Aorta (tissue), 5 donors: ENCODE measurements around the gene SRRM2. TPM values are rescaled to one million over a fixed set of nuclear protein-coding genes. Genes with fewer than 3 reads are reported as not detected.
A peak's percentile ranks its signal among the peaks of the same experiment; 100 is the strongest.

ENCODE experiments used
- ATAC-seq: fragments of 200-7000 bp; cut with Tn5 transposase; one replicate; pipeline ENCODE4 v1.9.1; 2022; ENCODE audit warnings: moderate library complexity; ENCODE audit not compliant: low FRiP score
- DNase-seq, 2 donors: peaks; one replicate each; pipeline ENCODE4 v3.0.0-alpha.2; 2020
- H3K27ac ChIP-seq, 2 donors: one replicate each; pipeline ENCODE4 v1.5.1; 2013; ENCODE audit warnings: low read length in 2 of 2, mild to moderate bottlenecking in 2 of 2, moderate library complexity in 2 of 2, control low read depth in 1 of 2, inconsistent platforms in 1 of 2, low read depth in 1 of 2
- H3K27me3 ChIP-seq, 2 donors: one replicate each; pipeline ENCODE4 v1.6.1; 2013; ENCODE audit warnings: control low read depth in 1 of 2, low read length in 1 of 2, mild to moderate bottlenecking in 1 of 2, moderate library complexity in 1 of 2; ENCODE audit not compliant: insufficient read depth in 2 of 2, control insufficient read depth in 1 of 2
- H3K36me3 ChIP-seq, 2 donors: one replicate each; pipeline ENCODE4 v1.6.1; 2013; ENCODE audit warnings: control low read depth in 1 of 2, low read length in 1 of 2, mild to moderate bottlenecking in 1 of 2; ENCODE audit not compliant: insufficient read depth in 2 of 2, control insufficient read depth in 1 of 2
- H3K4me1 ChIP-seq, 2 donors: one replicate each; pipeline ENCODE4 v1.6.1; 2013; ENCODE audit warnings: low read length in 2 of 2, control low read depth in 1 of 2, mild to moderate bottlenecking in 1 of 2, moderate library complexity in 1 of 2; ENCODE audit not compliant: insufficient read depth in 2 of 2, control insufficient read depth in 1 of 2
- H3K4me3 ChIP-seq, 2 donors: one replicate each; pipeline ENCODE4 v1.5.1; 2013; ENCODE audit warnings: low read length in 2 of 2, control low read depth in 1 of 2, mild to moderate bottlenecking in 1 of 2
- H3K9me3 ChIP-seq: one replicate; pipeline ENCODE4 v1.6.1; 2013; ENCODE audit warnings: mild to moderate bottlenecking, low read length; ENCODE audit not compliant: control insufficient read depth
- WGBS, 2 donors: extraction: QIAGEN DNeasy Blood & Tissue Kit; methylation state at CpG; one replicate each; pipeline ENCODE4 v1.1.7; 2013; 5-methylcytosine and 5-hydroxymethylcytosine counted together
- intact Hi-C, 2 donors: fragments of 100-400 bp; cut with DNase I; formaldehyde crosslinking; loops; one replicate each; pipeline versions ENCODE4 v1.14.2 to v1.15.0; 2022
- polyA plus RNA-seq, 2 donors: library from polyadenylated mRNA; stranded (reverse); fragments of 200-250 nt; gene quantifications; one replicate each; pipeline ENCODE4 v1.2.3, GENCODE V29; 2013
- total RNA-seq, 2 donors: library from RNA; stranded (reverse); fragmentation: NEBNext Ultra II Directional; extraction: Animal tissue kit (Norgen Biotek cat#: 25700); gene quantifications; one replicate each; pipeline ENCODE4 v1.2.1, GENCODE V29; 2021
- donor health status: healthy with polysubstance abuse.
- donor health status: Bipolar disorder and iron deficiency.
- donor health status: DM: no; HTN: no; CAD: no.
- donor health status: DM: no; HTN: no; CAD: no.
- donor health status: DM: yes; HTN: yes; CAD: no.

Gene SRRM2
- total and polyA plus RNA-seq, 4 donors = 194 to 946 (median 634) TPM

GRCh38 chr16:2814551-2815298, 62.3 kb downstream of the SRRM2 start:
- Histone ChIP-seq H3K27me3 (no peaks in the 10 kb centered on the region), H3K4me3 (no peak overlapping the region), H3K9me3 (peaks cover 1% of the 10 kb centered on the region), H3K27ac (no peak overlapping the region), H3K36me3 (no peaks in the 10 kb centered on the region), H3K4me1 (no peaks in the 10 kb centered on the region)
- intact Hi-C loops = no loop called here
- 78 to 80% methylated on average over 20 of the region's 20 CpGs for WGBS, 2 donors
- peak; percentile 30 to 63 for DNase-seq
- peak; percentile 54 for ATAC-seq

- Histone ChIP-seq H3K36me3 (no peaks in the 10 kb centered on the region), H3K4me1 (no peaks in the 10 kb centered on the region), H3K27me3 (no peaks in the 10 kb centered on the region), H3K4me3 (no peak overlapping the region), H3K9me3 (peaks cover 1% of the 10 kb centered on the region), H3K27ac (no peak overlapping the region)
- intact Hi-C loops = no loop called here
- DNase-seq (peak; percentile 27 to 39), ATAC-seq (no peak)
- 76 to 77% methylated on average over 10 of the region's 10 CpGs for WGBS, 2 donors
These were observed 62.9 kb downstream of the SRRM2 start for GRCh38 chr16:2815299-2815771.

DNA sequence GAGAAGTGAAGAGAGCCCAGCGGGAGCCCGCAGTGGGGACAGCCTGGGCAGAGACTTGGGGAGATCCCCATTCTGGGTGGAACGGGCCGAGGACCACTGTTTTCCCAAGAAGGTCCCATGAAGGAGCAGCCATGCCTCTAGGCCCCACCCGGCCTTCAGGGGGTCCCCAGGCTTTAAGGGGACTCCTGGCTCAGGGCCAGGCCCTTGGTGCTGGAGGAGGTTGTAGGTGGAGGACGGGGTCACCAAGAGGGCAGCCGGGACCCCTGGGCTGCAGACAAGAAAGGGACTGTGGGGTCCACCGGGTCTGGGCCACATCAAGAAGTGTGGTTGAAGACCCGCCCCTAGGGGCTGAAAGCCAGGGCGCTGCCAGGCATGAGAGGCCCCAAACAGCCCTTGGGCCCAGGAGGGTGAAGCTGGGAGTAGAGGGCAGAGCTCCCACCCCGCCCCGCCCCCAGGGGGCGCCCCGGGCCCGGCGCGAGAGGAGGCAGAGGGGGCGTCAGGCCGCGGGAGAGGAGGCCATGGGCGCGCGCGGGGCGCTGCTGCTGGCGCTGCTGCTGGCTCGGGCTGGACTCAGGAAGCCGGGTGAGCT, 64.4 kb downstream of the SRRM2 start, which contains the start of gene PRSS21:
PRSS21 (plus strand) TSS at position 487 of the 589 bp plus-strand sequence; CDS start at position 519, 32 bp downstream.
- DNase-seq = peak; percentile 49 to 68
- intact Hi-C loops = no loop called here
- WGBS, 2 donors = 64 to 65% methylated on average over 25 to 28 of the region's 28 CpGs
- Histone ChIP-seq H3K27me3 (no peaks in the 10 kb centered on the region), H3K4me3 (no peak within 1 kb of the TSS), H3K27ac (no peak within 1 kb of the TSS), H3K36me3 (no peaks in the 10 kb centered on the region), H3K9me3 (peaks cover 1% of the 10 kb centered on the region), H3K4me1 (no peaks in the 10 kb centered on the region)
- ATAC-seq = no peak

GRCh38 chr16:2817340-2818271, 65.2 kb downstream of the SRRM2 start:
- no peak overlapping the region for H3K4me3 ChIP-seq
- intact Hi-C loops = no loop called here
- WGBS, 2 donors = 74 to 76% methylated on average over 62 to 68 of the region's 68 CpGs
- H3K4me1 ChIP-seq = no peaks in the 10 kb centered on the region
- DNase-seq (peak; percentile 38 to 71), ATAC-seq (no peak)
- H3K36me3 ChIP-seq = no peaks in the 10 kb centered on the region
- H3K27me3 ChIP-seq = no peaks in the 10 kb centered on the region
- H3K9me3 ChIP-seq = peaks cover 1% of the 10 kb centered on the region
- H3K27ac ChIP-seq = no peak overlapping the region

GRCh38 chr16:2818272-2818876, 65.9 kb downstream of the SRRM2 start:
- intact Hi-C loops = no loop called here
- DNase-seq (peak; percentile 30 to 68), ATAC-seq (no peak)
- Histone ChIP-seq H3K27me3 (no peaks in the 10 kb centered on the region), H3K36me3 (no peaks in the 10 kb centered on the region), H3K27ac (no peak overlapping the region), H3K9me3 (peaks cover 1% of the 10 kb centered on the region), H3K4me3 (no peak overlapping the region), H3K4me1 (no peaks in the 10 kb centered on the region)
- 83 to 86% methylated on average over 10 of the region's 10 CpGs for WGBS, 2 donors

- intact Hi-C loops = no loop called here
- Histone ChIP-seq H3K27me3 (no peaks in the 10 kb centered on the region), H3K36me3 (no peaks in the 10 kb centered on the region), H3K27ac (no peak overlapping the region), H3K4me1 (no peaks in the 10 kb centered on the region), H3K4me3 (no peak overlapping the region), H3K9me3 (peaks cover 1% of the 10 kb centered on the region)
- WGBS, 2 donors = 79 to 82% methylated on average over 18 of the region's 18 CpGs
- ATAC-seq (no peak), DNase-seq (peak; percentile 25 to 53)
These were observed 66.9 kb downstream of the SRRM2 start for GRCh38 chr16:2819179-2819938.

DNA sequence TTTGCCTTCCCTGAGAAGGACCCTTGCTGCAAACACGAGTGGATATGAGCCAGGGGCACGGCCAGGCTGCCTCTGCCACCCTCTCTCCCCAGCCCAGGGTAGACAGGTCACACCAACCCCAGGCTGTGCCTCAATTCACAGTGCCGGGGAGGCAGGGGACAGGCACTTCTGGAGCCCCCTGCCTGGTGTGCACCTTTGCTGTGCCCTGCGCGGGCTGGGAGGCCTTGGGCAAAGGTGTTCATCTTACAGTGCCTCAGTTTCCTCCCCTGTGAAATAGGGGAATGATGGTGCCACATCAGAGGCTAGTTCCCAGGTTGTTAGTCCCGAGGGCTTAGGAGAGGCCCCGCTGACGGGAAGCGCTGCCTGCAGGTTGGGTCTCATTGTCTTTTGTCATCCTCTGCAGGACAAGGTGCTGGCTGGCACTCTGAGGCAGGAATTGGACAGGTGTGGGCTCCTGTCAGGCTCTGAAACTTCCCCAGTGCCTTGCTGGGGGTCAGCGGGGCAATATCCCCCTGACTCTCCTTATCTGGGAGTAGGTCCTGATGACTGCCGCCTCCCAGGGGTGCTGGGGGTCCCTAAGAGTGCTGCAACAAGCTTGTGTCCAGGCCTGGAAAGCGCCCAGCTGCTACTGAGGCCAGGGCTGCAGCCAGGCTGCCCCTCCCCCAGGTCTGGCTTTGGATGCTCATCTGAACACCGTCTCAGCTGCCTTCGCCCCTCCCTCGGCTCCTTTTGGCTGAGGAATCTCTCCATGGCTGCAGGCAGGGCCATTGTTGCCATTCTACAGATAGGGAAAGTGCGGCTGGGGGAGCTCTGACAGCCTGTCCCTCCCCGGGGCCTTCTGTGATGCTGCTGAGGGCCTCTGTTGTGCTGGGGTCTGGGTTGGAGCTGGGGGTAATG, 67.7 kb downstream of the SRRM2 start:
- DNase-seq (peak; percentile 43 to 72), ATAC-seq (no peak)
- H3K27me3 ChIP-seq = no peaks in the 10 kb centered on the region
- no peaks in the 10 kb centered on the region for H3K36me3 ChIP-seq
- 66 to 68% methylated on average over 16 to 17 of the region's 17 CpGs for WGBS, 2 donors
- intact Hi-C loops = no loop called here
- no peak overlapping the region for H3K4me3 ChIP-seq
- H3K27ac ChIP-seq = no peak overlapping the region
- H3K4me1 ChIP-seq = no peaks in the 10 kb centered on the region
- peaks cover 1% of the 10 kb centered on the region for H3K9me3 ChIP-seq
